Progenitor cell of endocrine pancreas (in vitro differentiated cells): ENCODE measurements around the gene GINS1. TPM values are rescaled to one million over a fixed set of nuclear protein-coding genes. Genes with fewer than 3 reads are reported as not detected.

Experiments used
- DNase-seq: peaks from one replicate; pipeline ENCODE4 v3.0.0; 2021; ENCODE audit warnings: low spot score; ENCODE audit not compliant: unreplicated experiment
- H3K27ac Mint-ChIP-seq: 2 replicates; pipeline ENCODE4 v1.8.0; 2021; ENCODE audit warnings: mild to moderate bottlenecking, moderate library complexity, mixed read lengths
- H3K27me3 Mint-ChIP-seq: 2 replicates; pipeline ENCODE4 v1.8.0; 2021; ENCODE audit warnings: mixed read lengths
- H3K36me3 Mint-ChIP-seq: 2 replicates; pipeline ENCODE4 v1.8.0; 2022; ENCODE audit warnings: mixed read lengths; ENCODE audit not compliant: insufficient read depth
- H3K4me1 Mint-ChIP-seq: 2 replicates; pipeline ENCODE4 v1.8.0; 2021; ENCODE audit warnings: low read depth, mixed read lengths
- H3K4me3 Mint-ChIP-seq: 2 replicates; pipeline ENCODE4 v1.8.0; 2021; ENCODE audit warnings: low read depth, mild to moderate bottlenecking, moderate library complexity, mixed read lengths
- H3K9me3 Mint-ChIP-seq: 2 replicates; pipeline ENCODE4 v1.8.0; 2021; ENCODE audit warnings: low read depth, mixed read lengths
- CTCF ChIP-seq: fragments of 200-600 bp; sonication (generic); IDR thresholded peaks from one replicate; pipeline ENCODE4 v1.5.0; 2021; ENCODE audit warnings: antibody characterized with exemption, mild to moderate bottlenecking; ENCODE audit not compliant: unreplicated experiment
- total RNA-seq: library from RNA; stranded (reverse); gene quantifications from 2 replicates; pipeline ENCODE4 v1.2.1, GENCODE V29; 2021

The GINS1 gene
- total RNA-seq, 1 donor from 2014 or later: 25.2 TPM

GRCh38 chr20:25486377-25486776, 78.9 kb downstream of the GINS1 start:
- Mint-ChIP-seq H3K27me3 (no peaks in the 10 kb centered on the region), H3K4me3 (no peak overlapping the region), H3K9me3 (no peaks in the 10 kb centered on the region), H3K36me3 (peaks cover 17% of the 10 kb centered on the region), H3K4me1 (no peaks in the 10 kb centered on the region), H3K27ac (peak overlapping the region; percentile 86)
- DNase-seq: no peak
- no peak for TF ChIP-seq CTCF

- peak overlapping the region; percentile 73 for H3K27ac Mint-ChIP-seq
- H3K4me3 Mint-ChIP-seq: no peak overlapping the region
- peaks cover 21% of the 10 kb centered on the region for H3K36me3 Mint-ChIP-seq
- no peaks in the 10 kb centered on the region for H3K9me3 Mint-ChIP-seq
- TF ChIP-seq CTCF: no peak
- no peaks in the 10 kb centered on the region for H3K4me1 Mint-ChIP-seq
- no peak for DNase-seq
- H3K27me3 Mint-ChIP-seq: no peaks in the 10 kb centered on the region
Measured at GRCh38 chr20:25487306-25487705, 79.8 kb downstream of the GINS1 start.

- DNase-seq: no peak
- Mint-ChIP-seq H3K36me3 (peaks cover 21% of the 10 kb centered on the region), H3K4me1 (no peaks in the 10 kb centered on the region), H3K4me3 (no peak overlapping the region), H3K27ac (peak overlapping the region; percentile 73), H3K27me3 (no peaks in the 10 kb centered on the region), H3K9me3 (no peaks in the 10 kb centered on the region)
- no peak for TF ChIP-seq CTCF
Measured at GRCh38 chr20:25487975-25488374, 80.5 kb downstream of the GINS1 start.

- Mint-ChIP-seq H3K4me3 (no peak overlapping the region), H3K27ac (peak overlapping the region; percentile 45), H3K27me3 (no peaks in the 10 kb centered on the region), H3K4me1 (no peaks in the 10 kb centered on the region), H3K9me3 (no peaks in the 10 kb centered on the region), H3K36me3 (peaks cover 20% of the 10 kb centered on the region)
- TF ChIP-seq CTCF: no peak
- DNase-seq: no peak
Measured at GRCh38 chr20:25489221-25489871, 81.9 kb downstream of the GINS1 start.

- Mint-ChIP-seq H3K9me3 (no peaks in the 10 kb centered on the region), H3K36me3 (peaks cover 20% of the 10 kb centered on the region), H3K4me1 (no peaks in the 10 kb centered on the region), H3K27ac (peak overlapping the region; percentile 59), H3K27me3 (no peaks in the 10 kb centered on the region), H3K4me3 (no peak overlapping the region)
- no peak for DNase-seq
- TF ChIP-seq CTCF: no peak
Measured at GRCh38 chr20:25490656-25491445, 83.4 kb downstream of the GINS1 start.
